Measurements from ENCODE around the gene SGCD.

DNA sequence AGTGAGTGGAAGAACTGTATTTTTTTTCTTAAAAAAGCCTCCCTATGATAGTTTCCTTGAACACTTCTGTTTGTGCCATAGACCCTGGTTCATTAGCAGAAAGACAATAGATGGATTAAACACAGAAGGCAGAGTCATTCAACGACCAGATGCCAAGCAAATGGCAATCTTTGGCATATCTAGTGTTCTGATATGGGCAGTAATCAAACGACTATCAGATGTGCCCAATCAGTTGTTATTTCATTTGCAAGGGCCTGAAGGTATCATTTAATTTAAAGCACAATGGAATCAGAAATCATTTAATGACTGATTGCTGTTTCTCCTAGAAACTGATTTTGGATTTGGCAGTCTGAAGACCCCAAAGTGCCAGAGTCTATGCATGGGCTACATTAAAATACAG lies 61.3 kb downstream of the SGCD start:
- TF ChIP-seq, protein P1, sequence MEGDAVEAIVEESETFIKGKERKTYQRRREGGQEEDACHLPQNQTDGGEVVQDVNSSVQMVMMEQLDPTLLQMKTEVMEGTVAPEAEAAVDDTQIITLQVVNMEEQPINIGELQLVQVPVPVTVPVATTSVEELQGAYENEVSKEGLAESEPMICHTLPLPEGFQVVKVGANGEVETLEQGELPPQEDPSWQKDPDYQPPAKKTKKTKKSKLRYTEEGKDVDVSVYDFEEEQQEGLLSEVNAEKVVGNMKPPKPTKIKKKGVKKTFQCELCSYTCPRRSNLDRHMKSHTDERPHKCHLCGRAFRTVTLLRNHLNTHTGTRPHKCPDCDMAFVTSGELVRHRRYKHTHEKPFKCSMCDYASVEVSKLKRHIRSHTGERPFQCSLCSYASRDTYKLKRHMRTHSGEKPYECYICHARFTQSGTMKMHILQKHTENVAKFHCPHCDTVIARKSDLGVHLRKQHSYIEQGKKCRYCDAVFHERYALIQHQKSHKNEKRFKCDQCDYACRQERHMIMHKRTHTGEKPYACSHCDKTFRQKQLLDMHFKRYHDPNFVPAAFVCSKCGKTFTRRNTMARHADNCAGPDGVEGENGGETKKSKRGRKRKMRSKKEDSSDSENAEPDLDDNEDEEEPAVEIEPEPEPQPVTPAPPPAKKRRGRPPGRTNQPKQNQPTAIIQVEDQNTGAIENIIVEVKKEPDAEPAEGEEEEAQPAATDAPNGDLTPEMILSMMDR (conservative IDR thresholded peaks at IDR 0.05), result no peak
- TF ChIP-seq ZFX (IDR thresholded peaks at IDR 0.05), result no peak

Data from C4-2B (cell line).